Measurements from ENCODE around the gene ZMYM2.

ZMYM2 gene

GRCh38 chr13:20074966-20075365, 116.4 kb downstream of the ZMYM2 start:
- H2AFZ ChIP-seq (ENCODE audit: low read length) = no peak overlapping the region
- TF ChIP-seq EZH2 (IDR thresholded peaks at IDR 0.05; ENCODE audit: borderline replicate concordance, low read length) = no peak
- TF ChIP-seq CTCF (IDR thresholded peaks at IDR 0.05; ENCODE audit: low read length) = no peak
- no peak overlapping the region for H3K4me2 ChIP-seq (ENCODE audit: low read length)
- no peaks in the 10 kb centered on the region for H3F3A ChIP-seq (ENCODE audit: insufficient read depth, low read length)
- H3K27me3 ChIP-seq (ENCODE audit: insufficient read depth, low read length) = no peaks in the 10 kb centered on the region
- H3K79me2 ChIP-seq (ENCODE audit: insufficient read depth, low read length) = no peaks in the 10 kb centered on the region
- H3K4me1 ChIP-seq (ENCODE audit: insufficient read depth, low read length, severe bottlenecking) = no peaks in the 10 kb centered on the region
- no peaks in the 10 kb centered on the region for H4K20me1 ChIP-seq (ENCODE audit: insufficient read depth, low read length)
- no peak overlapping the region for H3K27ac ChIP-seq (ENCODE audit: low read depth, low read length, poor library complexity, severe bottlenecking)
- peaks cover 55% of the 10 kb centered on the region for H3K36me3 ChIP-seq (ENCODE audit: insufficient read depth, low read length)
- H3K9me3 ChIP-seq (ENCODE audit: low read length) = no peaks in the 10 kb centered on the region
- no peaks in the 10 kb centered on the region for H3K9me2 ChIP-seq (ENCODE audit: low read depth, low read length)
- no peak overlapping the region for H3K4me3 ChIP-seq (ENCODE audit: low read depth, low read length, poor library complexity, severe bottlenecking)
- H3K9ac ChIP-seq (ENCODE audit: low read length) = no peak overlapping the region

- Histone ChIP-seq H3K79me2 (ENCODE audit: insufficient read depth, low read length) (no peaks in the 10 kb centered on the region), H3K9ac (ENCODE audit: low read length) (no peak overlapping the region), H3K36me3 (ENCODE audit: insufficient read depth, low read length) (peaks cover 52% of the 10 kb centered on the region), H2AFZ (ENCODE audit: low read length) (no peak overlapping the region), H3K9me2 (ENCODE audit: low read depth, low read length) (no peaks in the 10 kb centered on the region), H3K9me3 (ENCODE audit: low read length) (no peaks in the 10 kb centered on the region), H3K4me1 (ENCODE audit: insufficient read depth, low read length, severe bottlenecking) (no peaks in the 10 kb centered on the region), H4K20me1 (ENCODE audit: insufficient read depth, low read length) (no peaks in the 10 kb centered on the region), H3K27me3 (ENCODE audit: insufficient read depth, low read length) (no peaks in the 10 kb centered on the region), H3K4me3 (ENCODE audit: low read depth, low read length, poor library complexity, severe bottlenecking) (no peak overlapping the region), H3K27ac (ENCODE audit: low read depth, low read length, poor library complexity, severe bottlenecking) (no peak overlapping the region), H3F3A (ENCODE audit: insufficient read depth, low read length) (no peaks in the 10 kb centered on the region), H3K4me2 (ENCODE audit: low read length) (no peak overlapping the region)
- no peak for TF ChIP-seq CTCF (IDR thresholded peaks at IDR 0.05; ENCODE audit: low read length)
- TF ChIP-seq EZH2 (IDR thresholded peaks at IDR 0.05; ENCODE audit: borderline replicate concordance, low read length) = no peak
These were observed 118.6 kb downstream of the ZMYM2 start for GRCh38 chr13:20077086-20077485.

GRCh38 chr13:20080377-20081164, 122.0 kb downstream of the ZMYM2 start:
- Histone ChIP-seq H3F3A (ENCODE audit: insufficient read depth, low read length) (no peaks in the 10 kb centered on the region), H3K9me2 (ENCODE audit: low read depth, low read length) (no peaks in the 10 kb centered on the region), H3K27ac (ENCODE audit: low read depth, low read length, poor library complexity, severe bottlenecking) (no peak overlapping the region), H4K20me1 (ENCODE audit: insufficient read depth, low read length) (no peaks in the 10 kb centered on the region), H3K79me2 (ENCODE audit: insufficient read depth, low read length) (no peaks in the 10 kb centered on the region), H3K27me3 (ENCODE audit: insufficient read depth, low read length) (no peaks in the 10 kb centered on the region), H3K9ac (ENCODE audit: low read length) (no peak overlapping the region), H3K4me2 (ENCODE audit: low read length) (no peak overlapping the region), H3K36me3 (ENCODE audit: insufficient read depth, low read length) (peaks cover 68% of the 10 kb centered on the region), H3K4me3 (ENCODE audit: low read depth, low read length, poor library complexity, severe bottlenecking) (no peak overlapping the region), H3K9me3 (ENCODE audit: low read length) (no peaks in the 10 kb centered on the region), H2AFZ (ENCODE audit: low read length) (no peak overlapping the region), H3K4me1 (ENCODE audit: insufficient read depth, low read length, severe bottlenecking) (no peaks in the 10 kb centered on the region)
- TF ChIP-seq CTCF (IDR thresholded peaks at IDR 0.05; ENCODE audit: low read length) = no peak
- TF ChIP-seq EZH2 (IDR thresholded peaks at IDR 0.05; ENCODE audit: borderline replicate concordance, low read length) = no peak

Data from OCI-LY1 (cell line).